NCI-H748 (cell line): ENCODE measurements around the gene FKBP5.

Source experiments
- DNase-seq: peaks from one replicate; lab custom pipeline; 2025; ENCODE audit not compliant: unreplicated experiment; lab: John Stamatoyannopoulos, UW

The FKBP5 gene

DNA sequence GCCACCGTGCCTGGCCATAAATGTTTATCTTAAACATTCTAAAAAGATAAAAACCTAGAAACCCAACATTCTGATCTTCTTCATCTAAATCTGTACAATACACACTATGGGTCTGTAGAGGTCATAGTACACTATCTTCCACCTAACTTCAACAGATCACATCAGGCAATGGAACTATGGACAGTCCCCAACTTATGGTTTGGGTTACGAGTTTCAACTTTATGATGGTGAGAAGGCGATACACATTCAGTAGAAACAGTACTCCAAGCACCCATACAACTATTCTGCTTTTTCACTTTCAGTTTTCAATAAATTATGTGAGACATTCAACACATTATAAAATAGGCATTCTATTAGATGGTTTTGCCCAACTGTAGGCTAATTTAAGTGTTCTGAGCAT, 23.1 kb downstream of the FKBP5 start:
- DNase-seq = no peak

DNA sequence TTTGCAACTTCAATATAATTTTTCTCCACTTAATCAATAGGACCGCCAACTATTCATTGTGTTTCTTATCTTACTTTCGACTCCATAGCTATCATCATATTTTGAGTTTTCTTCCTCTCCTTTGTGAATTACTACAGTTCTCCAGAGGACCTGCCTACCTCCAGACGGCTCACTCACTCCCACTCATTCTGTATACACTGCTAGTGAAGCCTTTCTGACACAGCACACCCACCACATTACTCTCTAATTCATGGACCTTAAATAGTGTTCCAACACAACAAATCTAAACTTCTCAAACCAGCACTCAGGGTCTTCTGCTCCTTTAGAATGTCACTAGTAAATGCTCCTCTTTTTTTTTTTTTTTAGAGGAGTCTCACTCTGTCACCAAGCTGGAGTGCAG, 23.8 kb downstream of the FKBP5 start:
- DNase-seq = no peak

DNA sequence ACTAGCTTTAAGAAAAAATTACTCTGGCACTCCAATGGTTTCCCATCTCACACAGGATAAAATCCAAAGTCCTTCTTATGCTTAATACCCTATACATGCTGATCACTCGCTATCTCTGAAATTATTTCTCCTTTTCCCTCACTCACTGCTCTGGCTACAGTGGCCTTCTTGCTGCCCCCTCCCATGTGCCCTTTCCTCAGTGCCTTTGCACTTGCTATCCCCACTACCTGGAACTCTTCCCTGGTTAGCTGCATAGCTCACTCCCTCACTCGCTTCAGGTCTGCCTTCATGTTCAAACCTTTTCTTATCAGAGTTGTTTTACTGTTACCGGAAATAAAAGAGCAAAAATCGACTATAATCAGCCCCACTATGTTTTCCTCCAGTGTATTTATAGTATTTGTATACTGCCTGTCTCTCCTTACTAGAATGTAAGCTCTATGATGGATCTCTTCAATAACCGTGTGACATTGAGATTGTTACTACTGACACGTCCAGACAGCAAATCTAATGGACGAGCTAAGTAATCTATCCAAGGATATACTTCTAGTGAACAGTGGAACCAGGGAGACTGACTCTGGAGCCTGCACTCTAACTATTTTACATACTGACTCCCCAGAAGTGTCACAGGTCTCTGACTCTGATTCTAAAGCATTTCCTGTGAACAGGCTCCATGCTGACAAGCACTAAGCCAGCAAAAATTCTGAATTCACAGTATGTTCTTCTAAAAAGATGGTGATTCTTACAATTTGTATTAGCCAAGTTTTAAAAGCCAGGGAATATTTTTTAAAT, 25.1 kb downstream of the FKBP5 start:
- no peak for DNase-seq

DNA sequence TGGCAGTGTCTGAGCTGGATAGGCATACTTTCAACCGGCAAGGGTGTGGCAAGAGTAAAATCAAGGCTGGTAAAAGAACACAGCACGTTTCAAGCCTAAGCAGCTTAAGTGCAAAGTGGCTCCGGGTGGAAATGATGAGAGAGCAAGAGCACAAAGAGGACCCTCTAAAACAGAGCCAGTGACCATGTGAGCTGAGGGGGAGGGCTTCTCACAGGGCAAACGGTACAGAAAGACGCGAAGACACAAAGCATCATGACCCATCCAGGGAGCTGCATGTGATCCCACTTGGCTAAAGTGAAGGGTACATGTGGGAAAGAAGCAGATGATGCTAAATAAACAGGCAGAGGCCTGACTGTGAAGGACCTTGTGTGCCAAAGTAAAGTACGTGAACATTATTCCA, 25.7 kb downstream of the FKBP5 start:
- DNase-seq = no peak

DNA sequence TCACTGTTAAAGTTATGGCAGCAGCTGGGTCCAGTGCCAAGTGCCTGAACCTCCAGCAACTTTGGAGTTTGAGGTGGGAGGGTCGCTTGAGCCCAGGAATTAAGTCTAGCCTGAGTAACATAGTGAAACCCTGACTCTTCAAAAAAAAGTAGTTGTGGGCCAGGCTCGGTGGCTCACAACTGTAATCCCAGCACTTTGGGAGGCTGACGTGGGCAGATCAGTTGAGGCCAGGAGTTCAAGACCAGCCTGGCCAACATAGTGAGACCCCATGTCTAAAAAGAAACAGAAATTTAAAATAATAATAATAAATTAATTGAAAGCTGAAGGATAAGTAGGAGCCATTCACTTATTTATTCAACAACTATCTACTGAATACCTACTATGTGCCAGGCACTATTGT, 33.8 kb downstream of the FKBP5 start:
- DNase-seq = no peak

DNA sequence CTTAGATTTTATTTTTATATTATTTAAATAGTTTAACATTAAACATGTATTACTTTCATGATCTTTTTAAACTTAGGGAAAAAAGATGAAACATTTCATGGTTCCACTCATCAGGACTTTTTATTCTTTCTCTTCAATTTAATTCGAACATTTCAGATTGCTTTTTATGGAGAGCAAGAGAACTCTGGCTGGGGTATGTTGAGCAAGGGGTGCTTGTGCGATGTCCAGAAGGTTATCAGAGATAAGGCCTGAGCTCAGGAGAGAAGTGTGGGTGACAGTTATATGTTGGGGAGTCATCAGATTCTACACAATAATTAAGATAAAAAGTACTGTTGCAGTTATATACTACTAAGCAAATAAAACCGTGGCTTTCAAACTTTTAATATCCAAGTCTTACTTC, 37.5 kb downstream of the FKBP5 start:
- DNase-seq = no peak

DNA sequence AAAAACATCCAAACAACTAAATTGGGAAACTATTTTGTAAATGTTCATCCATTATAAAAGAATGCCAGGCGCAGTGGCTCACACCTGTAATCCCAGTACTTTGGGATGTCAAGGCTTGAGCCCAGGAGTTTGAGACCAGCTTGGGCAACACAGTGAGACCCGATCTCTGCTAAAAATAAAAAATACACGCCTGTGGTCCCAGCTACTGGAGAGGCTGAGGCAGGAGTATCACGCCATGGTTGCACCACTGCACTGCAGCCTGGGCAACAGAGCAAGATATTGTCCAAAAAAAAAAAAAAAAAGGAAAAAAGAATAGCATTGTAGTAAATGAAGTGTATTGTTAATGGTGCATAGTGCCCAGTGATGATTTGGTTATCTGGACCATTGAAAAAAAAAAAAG, 38.7 kb downstream of the FKBP5 start:
- DNase-seq = no peak

DNA sequence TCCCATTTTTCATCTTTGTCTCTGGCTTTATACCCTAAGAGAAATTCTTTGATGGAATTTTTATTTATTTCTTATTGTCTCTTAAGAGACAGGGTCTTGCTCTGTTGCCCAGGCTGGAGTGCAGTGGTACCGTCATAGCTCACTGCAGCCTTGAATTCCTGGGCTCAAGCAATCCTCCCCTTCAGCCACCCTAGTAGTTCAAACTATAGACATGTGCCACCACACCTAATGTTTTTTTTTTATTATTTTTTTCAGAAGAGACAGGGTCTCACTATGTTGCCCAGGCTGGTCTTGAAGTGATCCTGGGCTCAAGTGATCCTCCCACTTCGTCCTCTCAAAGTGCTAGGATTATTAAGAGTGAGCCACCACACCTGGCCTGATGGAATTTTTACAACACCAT, 40.5 kb downstream of the FKBP5 start:
- DNase-seq = no peak

DNA sequence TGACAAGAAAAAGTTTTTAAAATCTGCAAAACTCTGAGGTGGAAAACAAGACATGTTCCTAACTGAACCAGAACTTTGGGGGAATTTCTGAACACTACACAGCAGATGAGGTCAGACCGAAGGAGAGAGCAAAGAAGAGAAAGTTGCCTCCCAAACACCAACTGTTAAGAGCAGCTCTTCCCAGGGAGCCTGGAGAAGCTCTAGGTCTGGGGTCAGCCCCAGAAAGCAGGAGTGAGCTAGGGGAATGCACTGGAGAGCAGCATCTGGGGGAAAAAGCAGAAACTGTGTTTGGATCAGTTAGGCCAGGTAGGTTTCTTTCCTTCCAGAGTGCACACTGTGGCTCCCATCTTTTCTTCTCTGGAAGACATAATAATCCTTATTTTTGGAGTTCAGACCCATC, 41.3 kb downstream of the FKBP5 start:
- DNase-seq = no peak

DNA sequence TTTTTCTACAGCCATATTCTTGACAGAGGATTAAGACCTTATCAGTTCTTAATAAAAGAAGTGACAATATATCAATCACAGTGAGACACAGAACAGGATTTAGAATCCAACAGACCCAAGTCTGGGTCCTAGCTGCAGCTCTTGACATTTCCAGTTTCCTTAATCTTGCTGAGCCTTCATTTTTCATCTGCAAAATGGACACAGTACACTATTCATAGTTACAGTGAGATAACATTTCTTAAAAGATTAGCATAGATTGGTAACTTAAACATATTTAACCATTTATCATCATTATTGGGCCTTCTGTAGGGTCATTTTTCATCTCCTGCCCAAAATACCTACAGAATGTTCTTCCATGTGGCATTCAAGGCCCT, 45.6 kb downstream of the FKBP5 start:
- no peak for DNase-seq

DNA sequence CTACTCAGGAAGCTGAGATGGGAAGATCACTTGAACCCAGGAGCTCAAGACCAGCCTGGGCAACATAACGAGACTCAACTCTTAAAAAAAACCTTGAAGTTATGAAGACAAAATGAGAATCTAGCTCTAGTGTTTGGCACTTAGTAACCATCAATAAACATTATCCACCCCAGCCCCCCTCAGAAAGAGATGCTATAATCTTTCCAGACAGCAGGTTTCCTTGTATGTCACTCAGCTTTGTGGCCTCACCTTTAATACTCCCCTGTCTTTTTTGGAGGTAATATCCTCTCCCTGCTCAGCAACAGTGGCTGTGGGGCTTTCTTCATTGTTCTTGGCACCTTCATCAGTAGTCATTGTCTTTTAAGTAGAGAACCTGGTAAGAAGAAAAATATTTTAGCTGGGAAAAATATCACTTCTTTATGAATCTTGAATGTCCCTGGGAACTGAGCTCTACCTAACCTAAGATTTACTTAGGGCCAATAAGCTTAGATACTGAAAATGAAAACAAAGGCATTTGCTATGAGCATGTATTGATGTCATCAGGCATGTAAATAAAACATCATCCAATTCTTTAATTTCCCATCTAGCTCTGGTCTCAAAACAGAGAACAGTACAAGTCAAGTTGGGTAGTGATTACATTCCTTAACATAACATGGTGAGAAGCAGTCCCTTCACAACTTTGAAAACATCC, 46.1 kb downstream of the FKBP5 start:
- DNase-seq = no peak

DNA sequence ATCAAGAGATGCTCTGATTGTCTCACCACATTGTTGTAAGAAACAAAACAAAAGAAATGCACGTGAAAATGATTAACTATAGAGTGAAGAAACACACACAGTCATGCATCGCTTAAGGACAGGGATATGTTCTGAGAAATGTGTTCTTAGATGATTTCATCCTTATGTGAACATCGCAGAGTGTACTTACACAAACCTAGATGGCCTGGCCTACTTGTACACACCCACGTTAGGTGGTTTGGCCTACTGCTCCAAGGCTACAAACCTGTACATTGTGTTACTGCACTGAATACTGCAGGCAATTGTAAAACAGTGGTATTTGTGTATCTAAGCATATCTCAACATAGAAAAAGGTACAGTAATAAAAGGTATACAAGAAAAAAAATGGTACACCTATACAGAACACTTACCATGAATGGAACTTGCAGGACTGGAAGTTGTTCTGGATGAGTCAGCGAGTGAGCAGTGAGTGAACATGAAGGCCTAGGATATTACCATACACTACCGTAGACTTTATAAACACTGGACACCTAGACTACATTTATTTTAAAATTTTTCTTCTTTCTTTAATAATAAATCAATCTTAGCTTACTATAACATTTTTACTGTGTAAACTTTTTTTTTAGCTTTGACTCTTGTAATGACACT, 48.6 kb downstream of the FKBP5 start:
- DNase-seq = no peak

DNA sequence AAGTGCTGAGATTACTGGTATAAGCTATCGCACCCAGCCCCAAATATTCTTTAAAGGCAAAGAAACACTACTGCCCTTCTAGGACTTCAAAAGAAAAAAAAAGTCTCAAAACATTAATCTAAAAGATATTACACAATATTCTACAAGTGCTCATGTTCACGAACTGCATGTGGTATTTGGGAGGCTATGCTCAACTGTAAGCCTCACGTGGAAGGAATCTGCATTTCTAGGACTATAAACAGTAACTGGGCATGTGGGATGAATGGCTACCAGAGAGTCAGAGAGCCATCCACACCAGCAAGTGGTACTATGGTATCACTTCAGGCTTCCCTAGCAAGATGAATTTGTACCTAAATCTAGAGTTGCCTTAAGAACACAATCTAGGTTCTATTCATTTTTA, 50.0 kb downstream of the FKBP5 start:
- DNase-seq = no peak

DNA sequence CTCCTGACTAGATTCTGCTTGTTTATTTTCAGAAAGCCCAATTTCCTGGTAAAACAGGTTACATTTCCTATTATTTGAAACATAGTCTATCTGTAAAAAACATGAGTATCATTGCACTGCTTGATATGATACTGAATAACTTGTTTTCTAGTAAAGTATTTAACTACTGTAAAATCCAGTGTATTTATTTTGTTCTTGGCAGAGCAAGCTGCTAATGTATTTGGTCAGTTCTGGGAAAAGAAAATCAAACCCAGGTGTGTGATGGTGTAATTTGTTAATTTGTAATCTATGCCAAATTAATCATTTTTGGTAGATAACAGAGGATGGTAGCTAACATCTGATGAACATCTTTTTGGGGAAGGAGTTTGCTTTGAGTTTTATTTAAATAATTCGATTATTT, 50.8 kb downstream of the FKBP5 start:
- DNase-seq = no peak

DNA sequence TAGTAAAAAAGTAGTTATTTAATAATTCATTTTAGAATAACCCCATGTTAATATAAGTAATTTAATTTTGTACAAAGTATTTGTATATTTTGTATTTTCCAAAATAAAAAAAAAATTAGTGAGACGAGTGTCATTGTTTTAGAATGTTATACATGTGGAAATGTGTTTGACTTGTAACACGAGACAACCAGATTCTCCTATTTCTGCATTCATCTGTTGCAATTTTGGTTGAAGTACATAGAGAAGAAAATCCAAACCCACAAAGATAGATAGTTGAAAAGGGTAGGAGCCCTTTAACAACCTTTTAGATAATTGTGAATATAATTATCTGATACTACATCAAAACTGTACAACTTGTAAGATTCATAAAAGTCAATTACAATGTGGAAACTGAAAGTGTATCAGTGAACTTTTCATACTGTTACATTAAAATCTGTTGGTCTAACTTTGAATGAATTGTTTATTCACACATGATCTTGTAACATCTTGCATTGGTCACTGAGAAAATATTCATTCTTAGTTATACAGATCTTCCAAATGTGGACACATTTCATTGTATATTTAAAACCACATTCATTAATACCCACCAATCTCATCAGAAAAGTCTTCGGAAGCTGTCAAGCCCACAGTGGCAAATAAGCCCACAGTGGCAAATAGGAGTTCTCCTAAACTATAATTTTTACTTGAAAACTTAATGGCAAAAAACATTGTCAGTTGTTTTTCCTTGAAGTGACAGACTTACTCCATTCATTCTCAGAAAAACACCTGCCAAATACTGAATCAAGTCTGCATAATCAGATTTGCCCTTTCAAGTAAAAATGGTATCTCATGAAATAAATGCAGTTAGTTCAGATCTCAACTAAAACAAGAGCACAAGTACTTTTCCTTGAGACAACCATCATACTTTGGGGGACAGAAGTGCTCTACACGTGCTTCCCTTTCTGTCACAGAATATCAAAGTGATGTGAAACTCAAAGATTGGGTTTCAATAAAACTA, 52.8 kb downstream of the FKBP5 start:
- DNase-seq = no peak

DNA sequence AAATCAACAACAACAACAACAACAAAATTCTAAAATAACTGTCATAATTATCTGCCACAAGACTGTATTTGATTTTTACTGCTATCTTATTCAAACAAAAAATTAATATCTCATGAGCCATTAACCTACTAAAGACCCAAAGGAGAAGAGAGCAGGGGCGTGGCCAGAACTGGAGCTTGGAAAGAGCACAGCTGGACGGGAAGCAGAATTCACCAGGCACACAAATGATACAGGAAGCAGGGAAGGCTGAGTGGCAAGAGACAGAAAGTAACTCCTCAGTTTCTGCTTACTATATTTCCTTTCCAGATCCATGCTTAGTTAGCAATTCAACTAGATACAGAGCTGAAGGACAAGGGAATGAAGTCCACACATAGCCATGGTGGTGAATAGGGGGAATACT, 54.4 kb downstream of the FKBP5 start:
- DNase-seq = peak; percentile 13

DNA sequence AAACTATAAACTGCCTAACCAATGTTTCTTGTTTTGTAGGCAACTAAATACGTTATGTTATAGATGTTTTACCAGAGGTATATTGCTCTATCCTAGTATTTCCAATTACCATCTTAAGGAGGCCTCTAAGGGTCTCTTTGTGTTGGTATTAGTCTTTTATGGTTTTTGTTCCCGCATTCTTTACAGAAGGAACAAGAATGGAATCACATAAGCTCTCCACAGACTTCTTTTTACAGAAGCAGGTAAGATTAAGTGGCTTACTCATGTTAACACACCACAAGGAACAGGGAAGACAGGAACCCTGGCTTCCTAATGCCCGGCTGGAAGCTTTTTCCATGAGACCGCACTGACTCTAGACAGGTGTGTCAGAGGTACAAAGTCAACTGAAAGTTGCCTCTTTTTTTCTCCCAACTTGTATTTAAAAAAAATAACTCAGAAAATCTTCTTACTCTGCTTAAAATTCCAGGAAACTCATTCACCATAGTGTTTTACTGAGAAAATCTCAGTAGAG, 55.1 kb downstream of the FKBP5 start:
- DNase-seq = no peak

DNA sequence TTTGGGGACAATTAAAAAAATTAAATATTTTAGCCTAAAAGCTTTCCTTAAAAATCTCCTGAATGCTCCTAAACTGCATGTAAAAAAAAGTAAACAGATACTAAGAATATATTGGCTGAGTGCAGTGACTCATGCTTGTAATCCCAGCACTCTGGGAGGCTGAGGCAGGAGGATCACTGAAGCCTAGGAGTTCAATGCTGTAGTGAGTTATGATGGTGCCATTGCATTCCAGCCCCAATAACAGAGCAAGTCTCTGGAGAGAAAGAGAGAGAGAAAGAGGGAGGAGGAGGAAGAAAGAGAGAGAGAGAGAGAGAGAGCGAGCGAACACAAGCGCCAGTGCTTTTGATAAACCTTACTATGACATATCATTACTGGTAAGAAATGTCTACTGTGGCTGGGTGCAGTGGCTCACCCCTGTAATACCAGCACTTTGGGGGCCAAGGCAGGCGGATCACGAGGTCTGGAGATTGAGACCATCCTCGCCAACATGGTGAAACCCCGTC, 58.8 kb downstream of the FKBP5 start:
- no peak for DNase-seq

DNA sequence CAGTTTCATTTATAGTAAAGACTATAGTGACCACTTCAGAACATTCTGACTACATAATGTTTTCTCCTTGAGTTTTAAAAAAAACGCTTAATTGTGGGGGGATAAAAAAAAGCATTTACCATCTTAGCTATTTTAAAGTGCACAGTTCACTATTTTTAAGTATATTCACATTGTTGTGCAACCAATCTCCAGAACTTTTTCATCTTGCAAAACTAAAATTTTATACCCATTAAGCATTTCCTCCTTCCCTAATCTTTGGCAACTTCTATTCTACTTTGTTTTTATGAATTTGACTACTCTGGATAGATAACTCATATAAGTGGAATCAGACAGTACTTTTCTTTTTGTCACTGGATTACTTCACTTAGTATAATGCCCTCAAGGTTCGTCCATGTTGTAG, 62.3 kb downstream of the FKBP5 start:
- no peak for DNase-seq

DNA sequence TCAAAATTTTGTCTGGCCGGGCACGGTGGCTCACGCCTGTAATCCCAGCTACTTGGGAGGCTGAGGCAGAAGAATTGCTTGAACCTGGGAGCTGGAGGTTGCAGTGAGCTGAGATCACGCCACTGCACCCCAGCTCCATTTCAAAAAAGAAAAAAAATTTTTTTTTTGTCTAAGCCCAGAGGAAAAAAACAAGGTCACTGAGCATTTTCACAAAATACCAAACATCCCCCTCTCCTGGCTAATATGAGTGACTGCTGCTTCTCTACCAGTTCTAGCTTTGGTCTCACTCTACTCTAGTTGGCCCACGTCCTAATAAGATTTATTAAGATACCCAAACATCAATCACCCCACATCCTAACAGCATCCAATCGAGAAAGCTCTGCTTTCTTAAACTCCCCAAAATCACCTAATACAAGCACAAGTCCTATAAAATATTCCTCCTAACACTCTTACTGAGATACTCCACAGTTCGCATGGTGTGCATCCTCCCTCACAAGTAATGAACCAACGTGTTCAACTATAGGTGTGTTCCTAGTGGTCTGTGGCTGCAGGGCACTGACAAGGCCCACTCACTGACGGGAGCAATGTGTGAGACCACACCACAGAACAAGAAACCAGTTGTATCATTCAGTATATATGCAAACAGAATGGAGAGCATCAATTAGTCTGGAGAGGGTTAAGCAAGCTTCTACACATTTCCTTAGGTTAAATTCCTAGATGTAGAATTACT, 64.2 kb downstream of the FKBP5 start:
- no peak for DNase-seq
